ENCODE measurements around the gene SPATC1L.

GRCh38 chr21:46152927-46153246 lies 31.4 kb downstream of the SPATC1L start:
- TF ChIP-seq PPARA (CRISPR knock-in tag; IDR thresholded peaks at IDR 0.05; ENCODE audit: borderline replicate concordance): no peak
- no peak for TF ChIP-seq BACH2 (CRISPR knock-in tag; IDR thresholded peaks at IDR 0.05; ENCODE audit: borderline replicate concordance)
- no peak for TF ChIP-seq TCF4 (CRISPR knock-in tag; IDR thresholded peaks at IDR 0.05; ENCODE audit: borderline replicate concordance)
- no peak for TF ChIP-seq CSDC2 (CRISPR knock-in tag; IDR thresholded peaks at IDR 0.05)
- no peak for TF ChIP-seq TOX (CRISPR knock-in tag; IDR thresholded peaks at IDR 0.05; ENCODE audit: borderline replicate concordance)
- TF ChIP-seq ARNTL (CRISPR knock-in tag; IDR thresholded peaks at IDR 0.05; ENCODE audit: borderline replicate concordance, low read depth): no peak
- no peak for TF ChIP-seq ISL1 (CRISPR knock-in tag; IDR thresholded peaks at IDR 0.05)
- TF ChIP-seq CSRNP3 (CRISPR knock-in tag; IDR thresholded peaks at IDR 0.05): no peak
- TF ChIP-seq PATZ1 (CRISPR knock-in tag; IDR thresholded peaks at IDR 0.05; ENCODE audit: borderline replicate concordance): no peak
- no peak for TF ChIP-seq ZC3H10 (CRISPR knock-in tag; IDR thresholded peaks at IDR 0.05)
- no peak for TF ChIP-seq ZNF70 (CRISPR knock-in tag; IDR thresholded peaks at IDR 0.05)
- TF ChIP-seq RARB (CRISPR knock-in tag; IDR thresholded peaks at IDR 0.05): no peak
- TF ChIP-seq ZFP3 (CRISPR knock-in tag; IDR thresholded peaks at IDR 0.05): no peak
